Ammon's horn (tissue), 1 donor: ENCODE results near the gene GNPDA1.

Source experiments
- DNase-seq: peaks from one replicate; pipeline ENCODE4 v3.0.0-alpha.2; 2016; ENCODE audit warnings: low spot score

The GNPDA1 gene

GRCh38 chr5:141992349-141992963 lies 20.4 kb downstream of the GNPDA1 start:
- DNase-seq: peak; percentile 80

DNA sequence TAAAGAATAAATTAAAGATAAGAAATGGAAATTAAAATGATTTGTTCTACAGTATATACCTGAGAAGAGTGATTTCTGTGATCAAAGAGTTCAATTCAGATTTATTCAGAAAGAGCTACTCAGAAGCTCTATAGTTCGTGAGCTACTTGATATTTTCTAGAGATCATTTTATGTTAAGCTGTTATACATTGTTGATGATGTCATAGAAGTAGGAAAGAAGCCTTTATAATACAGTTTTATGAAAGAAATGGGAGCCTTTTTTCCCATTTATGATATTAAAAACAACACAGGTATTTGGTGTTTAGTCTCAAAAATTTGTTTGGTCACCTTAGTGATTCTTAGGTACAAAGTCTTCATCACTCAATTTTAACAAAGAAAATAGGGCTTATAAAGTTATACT lies 23.1 kb downstream of the GNPDA1 start:
- DNase-seq: no peak

DNA sequence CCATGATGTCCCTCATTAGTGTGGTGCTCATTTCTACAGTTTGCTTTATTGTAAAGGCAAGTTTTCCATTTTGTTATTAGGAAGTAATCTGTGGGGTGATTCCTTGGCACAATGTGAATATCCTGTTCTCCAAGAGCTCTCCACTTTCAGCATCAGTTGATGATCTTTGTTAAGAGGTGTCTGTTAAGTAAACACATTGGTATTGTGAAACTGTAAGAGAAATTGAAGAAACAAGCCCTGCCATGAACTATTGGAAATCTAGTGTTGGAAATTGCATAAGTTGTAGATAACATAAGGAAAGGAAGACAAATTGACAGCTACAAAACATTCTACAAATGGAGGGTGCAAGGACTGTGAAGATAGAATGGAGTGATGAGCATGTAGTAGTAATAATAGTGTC lies 26.8 kb downstream of the GNPDA1 start:
- no peak for DNase-seq

DNA sequence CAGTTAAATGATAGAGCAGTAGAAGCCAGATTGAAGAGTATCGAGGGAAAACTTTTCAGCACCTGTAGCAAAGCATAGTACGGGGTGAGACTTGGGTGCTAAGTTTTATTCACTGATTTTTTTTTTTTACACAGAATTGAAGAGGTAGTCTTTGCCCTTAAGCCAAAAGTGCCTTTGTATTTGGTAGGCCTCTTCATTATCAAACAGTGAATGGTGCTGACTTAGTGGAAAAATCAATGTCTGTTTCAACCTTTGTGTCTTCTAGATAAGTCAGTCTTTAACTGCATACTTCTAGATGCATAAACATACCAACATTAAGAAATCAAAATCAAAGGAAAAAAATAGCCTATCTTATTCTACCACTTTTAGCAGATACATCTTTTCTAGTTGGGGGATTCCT lies 30.2 kb downstream of the GNPDA1 start:
- no peak for DNase-seq

- DNase-seq: no peak
Measured at GRCh38 chr5:141978389-141978788, 34.4 kb downstream of the GNPDA1 start.

GRCh38 chr5:141976176-141976575 lies 36.7 kb downstream of the GNPDA1 start:
- no peak for DNase-seq

DNA sequence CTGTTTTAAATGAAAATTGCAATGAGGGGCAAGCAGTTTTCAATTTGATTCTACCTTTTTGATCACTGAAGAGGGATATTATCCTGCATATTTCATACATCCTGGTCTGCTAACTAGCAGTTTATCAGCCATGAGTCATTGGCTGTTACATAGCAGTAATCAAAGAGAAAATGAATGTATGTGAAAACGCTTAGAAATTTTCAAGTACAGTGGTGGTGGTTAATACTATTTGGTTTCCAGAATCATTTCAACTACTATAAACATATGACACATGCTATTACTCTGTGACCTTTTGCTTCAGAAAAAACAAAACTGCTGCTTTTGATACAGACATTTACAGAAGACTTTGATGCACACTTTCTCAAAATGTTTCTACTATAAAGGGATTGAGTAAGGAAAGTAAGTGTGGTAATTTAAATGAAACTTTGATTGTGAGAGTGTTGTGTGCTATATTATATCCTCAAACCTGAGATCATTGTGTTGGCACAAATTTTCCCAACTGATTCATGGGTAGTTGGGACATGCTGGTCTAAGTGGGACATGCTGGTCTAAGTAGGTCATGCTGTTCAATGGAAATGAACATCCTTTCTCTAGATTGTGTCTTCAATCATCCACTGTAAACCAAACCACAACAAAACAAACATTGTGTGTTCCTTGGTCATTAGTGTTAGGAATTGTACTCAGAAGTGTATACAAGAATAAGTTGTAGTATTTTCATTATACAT lies 38.8 kb downstream of the GNPDA1 start:
- no peak for DNase-seq

- no peak for DNase-seq
Measured at GRCh38 chr5:141969783-141970771, 42.8 kb downstream of the GNPDA1 start.

- DNase-seq: peak; percentile 95
Measured at GRCh38 chr5:141968914-141969608, 43.8 kb downstream of the GNPDA1 start, which contains the start of gene RNF14. RNF14 (plus strand) TSS chr5:141969105; CDS start chr5:141973589, 4,484 bp downstream.

GRCh38 chr5:141966963-141967333 lies 45.9 kb downstream of the GNPDA1 start:
- no peak for DNase-seq

- no peak for DNase-seq
Measured at GRCh38 chr5:141966275-141966962, 46.4 kb downstream of the GNPDA1 start.

DNA sequence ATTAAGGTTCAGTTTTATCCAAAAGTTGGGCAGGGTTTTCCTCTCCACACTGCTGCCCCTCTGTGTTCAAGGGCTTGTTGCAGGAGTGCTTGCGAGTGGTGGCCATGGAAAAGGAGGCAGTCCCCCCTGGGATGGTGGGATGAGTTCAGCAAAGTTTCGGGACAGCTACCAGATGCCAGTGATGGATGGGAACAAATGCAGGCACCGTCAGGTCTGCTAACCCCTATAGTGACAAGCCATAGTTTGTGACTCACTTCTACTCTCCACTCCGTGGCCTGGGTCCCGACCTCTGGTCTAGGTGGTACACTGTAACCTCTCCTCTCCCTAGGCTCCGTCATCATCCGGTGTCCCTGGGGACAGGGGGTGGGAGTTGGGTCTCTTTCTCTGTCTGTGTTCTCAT lies 47.8 kb downstream of the GNPDA1 start:
- DNase-seq: no peak

DNA sequence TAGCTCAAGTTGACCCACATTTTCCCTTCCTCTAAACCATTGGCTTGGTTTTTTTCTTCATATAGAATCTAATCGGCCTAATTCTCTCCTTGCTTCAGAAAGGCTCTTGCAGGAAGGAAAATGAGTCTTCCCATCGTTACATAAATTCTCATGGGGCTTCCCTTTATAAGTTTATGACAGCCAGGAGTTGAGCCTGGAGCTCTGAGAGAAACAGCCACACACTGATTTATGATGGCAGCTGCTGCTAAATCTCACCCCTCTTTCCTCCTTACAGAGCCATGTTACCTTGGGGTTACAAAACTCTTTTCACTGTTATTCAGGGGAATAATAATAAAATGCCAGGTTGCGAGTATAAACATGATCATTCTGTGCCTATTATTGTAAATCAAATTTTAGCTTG lies 49.1 kb downstream of the GNPDA1 start:
- DNase-seq: no peak

- no peak for DNase-seq
Measured at GRCh38 chr5:141961466-141961865, 51.4 kb downstream of the GNPDA1 start.

- DNase-seq: peak; percentile 94
Measured at GRCh38 chr5:141960449-141961323, 52.1 kb downstream of the GNPDA1 start.

DNA sequence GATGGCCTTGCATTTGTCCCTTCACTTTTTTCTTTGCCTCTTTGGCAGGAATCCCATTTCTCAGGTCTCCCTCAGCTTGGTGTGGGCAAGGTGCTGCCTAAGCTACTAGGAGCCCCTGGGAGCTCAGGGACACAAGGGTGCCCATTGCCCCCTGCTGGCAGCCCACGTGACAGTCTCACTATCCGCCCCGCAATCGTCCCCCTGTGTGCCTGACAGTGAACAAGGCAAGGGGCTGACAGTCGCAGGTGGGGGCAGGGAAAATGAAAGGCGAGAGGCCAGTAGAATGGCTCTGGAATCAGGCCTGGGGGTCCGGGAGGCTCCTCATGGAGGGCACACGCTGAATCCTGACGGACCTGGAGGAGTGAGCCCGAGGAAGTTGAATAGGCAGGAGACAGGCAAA lies 52.8 kb downstream of the GNPDA1 start:
- peak; percentile 4 for DNase-seq

- no peak for DNase-seq
Measured at GRCh38 chr5:141958546-141959172, 54.2 kb downstream of the GNPDA1 start.

DNA sequence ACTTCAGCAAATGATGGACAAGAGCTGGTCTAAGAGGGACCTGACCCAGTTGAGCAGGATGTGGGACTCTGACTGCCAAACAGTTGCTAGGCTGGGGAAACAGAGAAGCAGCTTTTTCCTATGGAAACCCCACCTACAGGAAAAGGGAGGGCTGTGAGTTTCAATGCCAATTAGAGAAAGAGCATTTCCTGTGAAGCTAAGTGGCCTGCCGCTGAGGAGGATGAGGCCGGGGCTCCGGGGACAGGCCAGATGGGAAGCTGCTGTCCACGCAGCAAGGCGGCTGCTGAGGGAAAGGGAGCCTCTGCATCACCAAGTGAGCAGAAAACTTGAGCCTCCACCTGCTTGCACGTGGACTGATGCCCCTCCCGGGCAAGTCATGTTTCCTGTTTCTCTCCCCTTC lies 54.7 kb downstream of the GNPDA1 start, which contains the start of gene PCDH12:
Gene PCDH12, minus strand, starts transcription at position 90 of the 400 bp plus-strand sequence. CDS start 351 bp downstream, outside the sequence.
- DNase-seq: peak; percentile 40

- DNase-seq: no peak
Measured at GRCh38 chr5:141957367-141957996, 55.3 kb downstream of the GNPDA1 start.
